ENCODE data around the gene CRABP2.

Gene CRABP2

DNA sequence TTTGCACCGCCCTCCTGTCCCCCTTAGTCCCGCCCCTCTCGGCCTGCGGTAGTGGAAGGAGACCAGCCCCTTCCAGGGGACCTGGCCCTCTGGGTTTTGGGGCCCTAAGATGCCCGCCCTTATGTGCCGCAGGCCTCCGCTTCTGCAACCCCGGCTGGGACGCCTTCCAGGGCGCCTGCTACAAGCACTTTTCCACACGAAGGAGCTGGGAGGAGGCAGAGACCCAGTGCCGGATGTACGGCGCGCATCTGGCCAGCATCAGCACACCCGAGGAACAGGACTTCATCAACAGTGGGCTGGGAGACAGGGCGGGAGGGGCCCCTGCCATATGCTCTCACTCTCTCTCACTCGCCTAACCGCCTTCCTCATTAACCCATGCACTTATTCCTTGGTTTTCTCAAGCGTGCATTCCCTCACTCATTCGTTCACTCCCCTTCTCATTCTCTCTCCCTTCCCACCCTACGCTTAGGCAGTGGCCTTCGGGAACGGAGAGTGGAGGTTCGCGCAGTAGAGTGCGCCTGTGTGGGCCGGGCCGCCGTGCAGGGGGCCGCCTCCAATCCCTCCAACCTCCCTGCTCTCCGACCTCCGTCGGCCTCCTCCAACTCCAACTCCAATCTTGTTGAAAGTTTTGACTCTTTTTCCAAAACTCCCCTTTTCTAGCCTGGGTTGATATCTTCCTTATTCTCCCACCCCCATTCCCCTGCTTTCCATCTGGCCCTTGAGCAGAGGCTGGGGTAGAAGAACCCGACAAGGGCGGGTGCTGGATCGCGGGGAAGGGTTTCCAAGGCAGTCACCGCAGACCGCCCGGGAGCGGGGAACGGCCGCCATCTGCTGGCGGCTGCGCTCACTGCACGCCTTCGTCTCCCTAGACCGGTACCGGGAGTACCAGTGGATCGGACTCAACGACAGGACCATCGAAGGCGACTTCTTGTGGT is 48.3 kb downstream of the CRABP2 start:
- peak in 47 of 51 donors; percentile 36 to 89 (median 70) for DNase-seq

DNA sequence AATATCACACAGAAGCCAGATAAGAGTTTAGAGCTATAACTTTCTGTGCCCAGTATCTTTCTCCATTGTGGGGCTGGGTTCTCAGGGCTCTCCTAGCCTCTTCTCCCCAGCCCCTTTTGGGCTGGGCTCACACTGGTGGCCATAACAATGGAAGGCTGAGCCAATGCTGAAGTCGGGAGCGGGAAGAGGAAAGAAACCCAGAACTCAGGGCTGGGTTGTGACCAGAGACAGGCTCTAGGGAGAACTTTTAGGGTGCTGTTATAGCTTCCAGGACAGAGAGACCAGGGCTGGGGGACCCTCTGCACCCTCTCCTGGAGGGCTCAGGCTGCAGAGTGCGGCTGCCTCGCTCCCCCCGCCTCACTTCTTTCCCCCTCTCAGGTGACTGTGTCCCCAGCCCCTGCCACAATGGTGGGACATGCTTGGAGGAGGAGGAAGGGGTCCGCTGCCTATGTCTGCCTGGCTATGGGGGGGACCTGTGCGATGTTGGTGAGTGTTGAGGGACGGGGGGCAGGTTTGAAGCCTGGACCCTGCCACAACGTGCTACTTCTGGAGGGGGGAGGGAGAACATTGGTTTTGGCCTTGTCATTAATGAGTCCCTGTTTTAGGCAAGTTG is 49.4 kb downstream of the CRABP2 start:
- no peak for DNase-seq

DNA sequence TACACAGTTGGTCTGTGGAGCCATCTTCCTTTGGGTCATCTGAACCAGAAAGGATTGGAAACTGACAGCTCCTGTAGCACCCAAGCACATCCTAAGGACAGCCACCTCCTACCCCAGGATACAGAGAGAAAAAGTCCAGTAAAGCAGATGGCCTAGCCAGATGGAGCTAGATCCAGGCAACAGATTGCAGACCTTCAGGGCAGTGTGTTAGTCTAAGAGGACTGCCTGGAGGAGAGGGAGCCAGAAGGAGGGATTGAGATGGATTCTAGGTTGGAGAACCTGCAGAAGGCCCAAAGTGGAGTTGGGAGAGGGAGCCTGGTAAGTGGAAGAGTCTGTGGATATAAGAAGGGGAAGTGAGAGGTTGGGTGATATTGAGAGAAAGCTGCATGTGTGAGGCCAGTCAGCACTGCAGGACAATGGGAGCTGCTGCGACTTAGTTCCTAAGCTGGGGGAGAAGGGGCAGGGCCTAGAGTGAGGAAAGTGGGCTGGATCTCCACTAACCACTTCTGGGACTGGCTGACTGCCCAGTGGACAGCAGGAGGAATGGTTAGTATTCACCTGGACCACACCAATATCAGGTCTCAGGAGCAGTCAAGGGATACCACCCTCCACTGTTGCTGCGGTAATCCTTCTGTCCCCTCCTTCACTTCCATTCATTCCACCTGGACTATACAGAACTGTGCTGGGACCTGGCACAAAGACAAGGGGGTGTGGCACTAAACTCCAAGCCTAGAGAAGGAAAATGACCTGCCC is 50.1 kb downstream of the CRABP2 start:
- no peak for DNase-seq

DNA sequence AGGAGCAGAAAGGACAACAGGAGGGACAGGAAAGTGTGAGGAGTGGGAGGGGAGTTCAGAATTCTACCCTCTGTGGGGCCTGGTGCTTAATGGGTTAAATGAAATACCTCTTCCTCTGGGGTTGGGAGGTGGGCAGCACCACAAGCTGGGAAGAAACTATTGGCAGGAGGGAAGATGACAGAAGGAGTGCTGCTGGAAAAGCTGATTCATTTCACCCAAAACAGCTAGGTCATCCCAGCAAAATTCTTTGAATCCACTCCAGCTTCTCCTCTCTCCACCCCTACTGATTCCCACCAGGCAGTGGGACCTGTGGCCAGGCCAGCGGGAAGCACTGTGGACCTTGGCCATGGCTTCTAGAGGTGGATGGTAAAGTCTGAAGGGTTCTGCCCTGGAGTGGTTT is 50.7 kb downstream of the CRABP2 start:
- DNase-seq: no peak

DNA sequence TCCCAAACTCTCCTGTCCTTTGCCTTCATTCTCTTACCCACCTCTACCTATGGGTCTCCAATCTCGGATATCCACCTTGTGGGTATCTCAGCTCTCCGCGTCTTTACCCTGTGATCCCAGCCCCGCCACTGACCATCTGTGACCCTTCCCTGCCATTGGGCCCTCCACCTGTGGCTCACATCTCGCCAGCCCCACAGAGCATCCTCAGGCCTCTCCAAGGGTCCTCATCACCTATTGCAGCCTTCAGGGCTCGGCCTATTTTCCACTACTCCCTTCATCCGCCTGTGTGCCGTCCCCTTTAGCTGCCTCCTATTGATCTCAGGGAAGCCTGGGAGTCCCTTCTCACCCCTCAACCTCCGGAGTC is 52.4 kb downstream of the CRABP2 start:
- no peak for DNase-seq

DNA sequence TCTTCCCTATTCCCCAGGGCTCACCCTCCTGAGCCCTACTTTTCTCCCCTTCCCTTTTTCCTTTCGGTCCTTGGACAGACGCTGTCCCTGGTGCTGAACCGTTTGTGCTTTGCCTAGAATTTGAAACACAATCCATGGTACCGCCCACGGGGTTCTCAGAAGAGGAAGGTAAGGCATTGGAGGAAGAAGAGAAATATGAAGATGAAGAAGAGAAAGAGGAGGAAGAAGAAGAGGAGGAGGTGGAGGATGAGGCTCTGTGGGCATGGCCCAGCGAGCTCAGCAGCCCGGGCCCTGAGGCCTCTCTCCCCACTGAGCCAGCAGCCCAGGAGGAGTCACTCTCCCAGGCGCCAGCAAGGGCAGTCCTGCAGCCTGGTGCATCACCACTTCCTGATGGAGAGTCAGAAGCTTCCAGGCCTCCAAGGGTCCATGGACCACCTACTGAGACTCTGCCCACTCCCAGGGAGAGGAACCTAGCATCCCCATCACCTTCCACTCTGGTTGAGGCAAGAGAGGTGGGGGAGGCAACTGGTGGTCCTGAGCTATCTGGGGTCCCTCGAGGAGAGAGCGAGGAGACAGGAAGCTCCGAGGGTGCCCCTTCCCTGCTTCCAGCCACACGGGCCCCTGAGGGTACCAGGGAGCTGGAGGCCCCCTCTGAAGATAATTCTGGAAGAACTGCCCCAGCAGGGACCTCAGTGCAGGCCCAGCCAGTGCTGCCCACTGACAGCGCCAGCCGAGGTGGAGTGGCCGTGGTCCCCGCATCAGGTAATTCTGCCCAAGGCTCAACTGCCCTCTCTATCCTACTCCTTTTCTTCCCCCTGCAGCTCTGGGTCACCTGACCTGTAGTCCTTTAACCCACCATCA is 53.0 kb downstream of the CRABP2 start:
- DNase-seq: no peak
